ENCODE measurements around the gene C11orf97. TPM values are rescaled to one million over a fixed set of nuclear protein-coding genes. Genes with fewer than 3 reads are reported as not detected.

The C11orf97 gene
- total and polyA plus RNA-seq, 2 of the 13 experiments (the other 11 are each of a cell fraction or from before 2014, with no cell fraction given), result 0.35 TPM; not detected in 1

- no peak for TF ChIP-seq FOXP4 (CRISPR knock-in tag; IDR thresholded peaks at IDR 0.05)
- TF ChIP-seq FOXK2 (IDR thresholded peaks at IDR 0.05), result no peak
- no peak for TF ChIP-seq ZNF629 (CRISPR knock-in tag; conservative IDR thresholded peaks at IDR 0.05)
- no peak for TF ChIP-seq REL (CRISPR knock-in tag; conservative IDR thresholded peaks at IDR 0.05)
- no peak for TF ChIP-seq ELK4 (CRISPR knock-in tag; IDR thresholded peaks at IDR 0.05; ENCODE audit: borderline replicate concordance)
- TF ChIP-seq ZNF292 (CRISPR knock-in tag; IDR thresholded peaks at IDR 0.05; ENCODE audit: borderline replicate concordance, low read depth), result no peak
- TF ChIP-seq ZNF704 (CRISPR knock-in tag; IDR thresholded peaks at IDR 0.05; ENCODE audit: borderline replicate concordance), result no peak
- TF ChIP-seq U2AF2 (IDR thresholded peaks at IDR 0.05; ENCODE audit: low read depth, low read length), result no peak
- TF ChIP-seq DDIT3 (CRISPR knock-in tag; IDR thresholded peaks at IDR 0.05), result no peak
- TF ChIP-seq ZNF646 (CRISPR knock-in tag; IDR thresholded peaks at IDR 0.05), result no peak
- no peak for TF ChIP-seq NFKBIZ (CRISPR knock-in tag; IDR thresholded peaks at IDR 0.05)
- no peak for TF ChIP-seq MAF1 (CRISPR knock-in tag; IDR thresholded peaks at IDR 0.05; ENCODE audit: borderline replicate concordance)
- TF ChIP-seq CTCF (CRISPR knock-in tag; IDR thresholded peaks at IDR 0.05), result no peak
These were observed 55.9 kb downstream of the C11orf97 start (continued) for GRCh38 chr11:94568200-94568599.

Data from HepG2 (cell line).